T-helper 1 cell treated with Interleukin-12 subunit alpha and Interleukin-12 subunit beta and Interleukin-4 antibody, amounts not matched to agents 30 μg/mL and 1 μg/mL, for 36 hours (primary cell): Measurements from ENCODE around the gene CDK5RAP2.
"Not testable (repeated sequence)": the region's sequence is repeated elsewhere in the genome, so short reads cannot be mapped to it uniquely, and the experiment has no call there.

Experiments
- H3K27ac Mint-ChIP-seq: one replicate; pipeline ENCODE4 v1.8.0; 2021; ENCODE audit warnings: mild to moderate bottlenecking, mixed read lengths
- H3K27me3 Mint-ChIP-seq: one replicate; pipeline ENCODE4 v1.8.0; 2021; ENCODE audit warnings: low read depth, mixed read lengths
- H3K36me3 Mint-ChIP-seq: one replicate; pipeline ENCODE4 v1.8.0; 2021; ENCODE audit warnings: low read depth, mixed read lengths
- H3K4me1 Mint-ChIP-seq: one replicate; pipeline ENCODE4 v1.8.0; 2021; ENCODE audit warnings: low read depth, mixed read lengths
- H3K4me3 Mint-ChIP-seq: one replicate; pipeline ENCODE4 v1.8.0; 2021; ENCODE audit warnings: mild to moderate bottlenecking, moderate library complexity, mixed read lengths
- H3K9me3 Mint-ChIP-seq: one replicate; pipeline ENCODE4 v1.8.0; 2021; ENCODE audit warnings: mixed read lengths

The CDK5RAP2 gene

GRCh38 chr9:120524863-120525262, 55.1 kb downstream of the CDK5RAP2 start:
- Mint-ChIP-seq H3K36me3 (peaks cover 56% of the 10 kb centered on the region), H3K27me3 (no peaks in the 10 kb centered on the region), H3K4me1 (no peaks in the 10 kb centered on the region), H3K27ac (no peak overlapping the region), H3K9me3 (no peaks in the 10 kb centered on the region), H3K4me3 (no peak overlapping the region)

DNA sequence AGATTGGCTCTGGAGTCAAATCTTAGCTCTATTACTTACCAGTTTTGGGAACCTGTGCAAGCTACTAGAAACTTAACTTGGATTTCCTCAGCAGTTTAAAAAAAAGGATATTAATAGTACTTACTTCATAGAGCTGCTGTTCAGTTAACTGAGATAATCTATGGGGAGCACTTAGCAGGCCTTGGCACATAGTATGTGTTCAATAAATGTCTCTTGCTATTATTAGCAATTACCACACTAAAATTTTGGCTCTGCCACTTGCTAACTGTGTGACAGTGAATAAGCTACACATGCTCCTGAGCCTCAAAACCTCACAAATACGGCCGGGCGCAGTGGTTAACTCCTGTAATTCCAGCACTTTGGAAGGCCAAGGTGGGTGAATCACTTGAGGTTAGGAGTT, 55.9 kb downstream of the CDK5RAP2 start:
- H3K4me3 Mint-ChIP-seq = no peak overlapping the region
- no peaks in the 10 kb centered on the region for H3K9me3 Mint-ChIP-seq
- H3K4me1 Mint-ChIP-seq = no peaks in the 10 kb centered on the region
- no peak overlapping the region for H3K27ac Mint-ChIP-seq
- no peaks in the 10 kb centered on the region for H3K27me3 Mint-ChIP-seq
- peaks cover 52% of the 10 kb centered on the region for H3K36me3 Mint-ChIP-seq

- H3K4me3 Mint-ChIP-seq = no peak overlapping the region
- peaks cover 46% of the 10 kb centered on the region for H3K36me3 Mint-ChIP-seq
- no peaks in the 10 kb centered on the region for H3K9me3 Mint-ChIP-seq
- H3K27ac Mint-ChIP-seq = no peak overlapping the region
- H3K4me1 Mint-ChIP-seq = no peaks in the 10 kb centered on the region
- H3K27me3 Mint-ChIP-seq = no peaks in the 10 kb centered on the region
Measured at GRCh38 chr9:120522558-120522957, 57.4 kb downstream of the CDK5RAP2 start.

DNA sequence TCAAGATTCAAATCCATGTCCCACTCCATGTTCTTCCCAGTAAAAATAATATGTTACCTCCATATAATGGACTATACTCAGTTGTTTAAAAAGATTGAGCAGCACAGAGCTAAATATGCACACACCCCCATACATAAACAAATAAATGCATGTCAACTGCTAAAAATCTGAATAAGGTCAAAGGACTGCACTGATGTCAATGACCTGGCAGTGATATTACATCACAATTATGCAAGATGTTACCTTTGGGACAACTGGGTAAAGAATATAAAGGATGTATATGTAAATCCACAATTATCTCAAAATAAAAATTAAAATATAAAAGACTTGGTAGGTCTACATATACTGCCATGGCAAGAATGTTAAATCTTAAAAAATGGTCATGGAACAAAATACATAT, 57.9 kb downstream of the CDK5RAP2 start:
- Mint-ChIP-seq H3K4me3 (no peak overlapping the region), H3K27me3 (no peaks in the 10 kb centered on the region), H3K27ac (no peak overlapping the region), H3K4me1 (no peaks in the 10 kb centered on the region), H3K36me3 (peaks cover 42% of the 10 kb centered on the region), H3K9me3 (no peaks in the 10 kb centered on the region)

GRCh38 chr9:120521101-120521500, 58.9 kb downstream of the CDK5RAP2 start:
- no peak overlapping the region for H3K27ac Mint-ChIP-seq
- peaks cover 38% of the 10 kb centered on the region for H3K36me3 Mint-ChIP-seq
- H3K4me3 Mint-ChIP-seq = no peak overlapping the region
- no peaks in the 10 kb centered on the region for H3K4me1 Mint-ChIP-seq
- peaks cover under 1% of the 10 kb centered on the region for H3K9me3 Mint-ChIP-seq
- H3K27me3 Mint-ChIP-seq = no peaks in the 10 kb centered on the region

GRCh38 chr9:120515996-120516395, 64.0 kb downstream of the CDK5RAP2 start:
- peaks cover 54% of the 10 kb centered on the region for H3K36me3 Mint-ChIP-seq
- H3K4me3 Mint-ChIP-seq, H3K9me3 Mint-ChIP-seq, H3K4me1 Mint-ChIP-seq, H3K27me3 Mint-ChIP-seq, H3K27ac Mint-ChIP-seq: not testable (repeated sequence)

DNA sequence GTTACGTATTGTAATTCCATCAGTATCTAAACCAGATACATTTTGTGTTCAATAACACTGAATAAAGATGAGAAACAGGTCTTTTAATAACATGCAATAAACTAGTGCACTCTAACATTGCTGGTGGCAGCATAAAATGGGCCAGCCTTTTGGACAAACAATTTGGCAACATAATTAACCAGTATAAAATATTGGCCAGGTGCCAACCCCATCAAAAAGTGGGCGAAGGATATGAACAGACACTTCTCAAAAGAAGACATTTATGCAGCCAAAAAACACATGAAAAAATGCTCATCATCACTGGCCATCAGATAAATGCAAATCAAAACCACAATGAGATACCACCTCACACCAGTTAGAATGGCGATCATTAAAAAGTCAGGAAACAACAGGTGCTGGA, 64.5 kb downstream of the CDK5RAP2 start:
- H3K27ac Mint-ChIP-seq = not testable (repeated sequence)

GRCh38 chr9:120514405-120514804, 65.6 kb downstream of the CDK5RAP2 start:
- H3K4me3 Mint-ChIP-seq = no peak overlapping the region
- no peaks in the 10 kb centered on the region for H3K4me1 Mint-ChIP-seq
- peaks cover 3% of the 10 kb centered on the region for H3K9me3 Mint-ChIP-seq
- H3K27me3 Mint-ChIP-seq = no peaks in the 10 kb centered on the region
- no peak overlapping the region for H3K27ac Mint-ChIP-seq
- H3K36me3 Mint-ChIP-seq = peaks cover 60% of the 10 kb centered on the region

More for the DNA sequence above, 64.5 kb downstream of the CDK5RAP2 start:
- not testable (repeated sequence) for H3K27me3 Mint-ChIP-seq, H3K9me3 Mint-ChIP-seq, H3K4me3 Mint-ChIP-seq, H3K4me1 Mint-ChIP-seq
- H3K36me3 Mint-ChIP-seq = peaks cover 57% of the 10 kb centered on the region

DNA sequence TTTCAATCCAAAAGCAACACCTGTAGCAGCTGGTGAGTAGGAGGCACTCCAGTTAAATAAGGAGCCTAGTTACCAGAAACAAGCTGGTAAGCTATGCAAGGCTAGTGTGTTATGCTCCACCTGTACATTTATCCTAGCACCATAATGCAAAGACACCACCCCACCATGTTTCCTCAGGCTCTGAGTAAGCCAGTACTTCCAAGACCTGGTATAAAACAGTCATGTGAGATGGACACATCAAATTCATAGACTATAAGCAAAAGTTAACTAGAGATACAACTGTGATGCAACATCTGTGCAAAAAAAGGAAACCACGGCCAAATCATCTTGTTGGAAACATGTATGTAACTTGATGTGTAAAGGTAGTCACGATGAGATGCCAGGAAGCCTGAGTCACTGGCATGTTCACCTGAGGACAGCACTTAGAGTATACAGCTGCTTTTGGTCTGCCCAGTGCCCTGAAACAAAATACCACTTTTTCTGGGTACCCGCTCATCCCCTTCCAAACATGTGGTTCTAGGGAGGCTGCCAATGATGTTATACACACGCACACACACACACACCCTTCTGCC, 66.1 kb downstream of the CDK5RAP2 start:
- peaks cover 63% of the 10 kb centered on the region for H3K36me3 Mint-ChIP-seq
- no peaks in the 10 kb centered on the region for H3K27me3 Mint-ChIP-seq
- H3K27ac Mint-ChIP-seq = no peak overlapping the region
- no peaks in the 10 kb centered on the region for H3K4me1 Mint-ChIP-seq
- H3K4me3 Mint-ChIP-seq = no peak overlapping the region
- H3K9me3 Mint-ChIP-seq = peaks cover 3% of the 10 kb centered on the region

- peaks cover 13% of the 10 kb centered on the region for H3K9me3 Mint-ChIP-seq
- H3K27ac Mint-ChIP-seq = no peak overlapping the region
- no peaks in the 10 kb centered on the region for H3K27me3 Mint-ChIP-seq
- peaks cover 71% of the 10 kb centered on the region for H3K36me3 Mint-ChIP-seq
- H3K4me1 Mint-ChIP-seq = peaks cover under 1% of the 10 kb centered on the region
- H3K4me3 Mint-ChIP-seq = no peak overlapping the region
Measured at GRCh38 chr9:120510816-120511215, 69.2 kb downstream of the CDK5RAP2 start.

DNA sequence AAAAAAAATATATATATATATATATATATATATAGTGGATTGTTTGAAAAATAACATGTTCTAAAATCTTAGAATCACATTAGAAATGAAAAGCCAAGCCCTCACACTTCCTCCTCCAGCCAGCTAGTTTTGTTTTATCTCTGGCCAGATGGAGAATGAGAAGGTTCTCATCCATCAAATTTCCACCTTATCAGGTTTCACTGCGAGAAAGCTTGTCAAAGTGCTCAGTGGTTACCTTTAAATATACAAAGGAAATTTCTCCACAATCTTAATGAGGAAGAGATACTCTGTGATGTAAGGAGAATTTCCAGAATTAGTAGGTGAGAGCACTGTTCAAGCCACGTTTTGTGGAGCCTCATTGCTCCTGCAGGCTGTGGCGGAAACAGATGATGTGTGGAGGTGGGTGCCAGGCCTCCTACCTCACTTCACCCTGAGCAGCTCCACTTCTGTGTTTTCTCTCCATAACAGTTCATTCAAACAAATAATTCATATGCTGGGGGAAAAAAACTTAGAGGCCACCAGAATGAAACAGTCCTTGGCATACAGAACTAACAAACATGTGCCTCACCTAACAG, 71.9 kb downstream of the CDK5RAP2 start:
- Mint-ChIP-seq H3K27ac (no peak overlapping the region), H3K27me3 (no peaks in the 10 kb centered on the region), H3K4me3 (no peak overlapping the region), H3K36me3 (peaks cover 67% of the 10 kb centered on the region), H3K9me3 (peaks cover 13% of the 10 kb centered on the region), H3K4me1 (peaks cover 10% of the 10 kb centered on the region)

GRCh38 chr9:120505186-120505585, 74.8 kb downstream of the CDK5RAP2 start:
- peaks cover 56% of the 10 kb centered on the region for H3K36me3 Mint-ChIP-seq
- H3K27ac Mint-ChIP-seq = no peak overlapping the region

GRCh38 chr9:120500733-120501132, 79.2 kb downstream of the CDK5RAP2 start:
- no peak overlapping the region for H3K4me3 Mint-ChIP-seq
- H3K27ac Mint-ChIP-seq = no peak overlapping the region
- H3K36me3 Mint-ChIP-seq = peaks cover 35% of the 10 kb centered on the region
- H3K27me3 Mint-ChIP-seq = no peaks in the 10 kb centered on the region
- peaks cover 3% of the 10 kb centered on the region for H3K9me3 Mint-ChIP-seq
- peaks cover 8% of the 10 kb centered on the region for H3K4me1 Mint-ChIP-seq

More at GRCh38 chr9:120505186-120505585, 74.8 kb downstream of the CDK5RAP2 start:
- Mint-ChIP-seq H3K27me3 (no peaks in the 10 kb centered on the region), H3K9me3 (peaks cover 13% of the 10 kb centered on the region), H3K4me1 (peaks cover 10% of the 10 kb centered on the region), H3K4me3 (no peak overlapping the region)

DNA sequence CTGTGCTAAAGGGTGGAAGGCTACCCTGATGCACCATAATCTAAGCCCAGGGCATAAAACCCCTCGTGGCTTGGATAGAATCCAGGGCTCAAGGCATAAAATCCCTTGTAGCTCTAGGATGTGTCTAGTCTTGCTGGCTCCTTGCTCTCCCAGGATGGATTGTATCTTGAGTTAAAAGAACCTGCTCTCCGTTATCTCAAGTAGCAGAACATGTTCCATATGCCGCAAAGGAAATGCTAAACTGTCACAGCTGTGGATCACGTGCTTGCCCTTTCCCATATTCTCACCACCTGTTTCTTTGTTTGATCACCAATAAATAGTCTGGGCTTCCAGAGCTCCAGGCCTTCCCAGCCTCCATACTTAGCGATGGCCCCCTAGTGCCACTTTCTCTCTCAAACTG, 82.1 kb downstream of the CDK5RAP2 start:
- not testable (repeated sequence) for H3K4me1 Mint-ChIP-seq, H3K4me3 Mint-ChIP-seq, H3K27me3 Mint-ChIP-seq, H3K27ac Mint-ChIP-seq, H3K9me3 Mint-ChIP-seq
- H3K36me3 Mint-ChIP-seq = peaks cover 27% of the 10 kb centered on the region

DNA sequence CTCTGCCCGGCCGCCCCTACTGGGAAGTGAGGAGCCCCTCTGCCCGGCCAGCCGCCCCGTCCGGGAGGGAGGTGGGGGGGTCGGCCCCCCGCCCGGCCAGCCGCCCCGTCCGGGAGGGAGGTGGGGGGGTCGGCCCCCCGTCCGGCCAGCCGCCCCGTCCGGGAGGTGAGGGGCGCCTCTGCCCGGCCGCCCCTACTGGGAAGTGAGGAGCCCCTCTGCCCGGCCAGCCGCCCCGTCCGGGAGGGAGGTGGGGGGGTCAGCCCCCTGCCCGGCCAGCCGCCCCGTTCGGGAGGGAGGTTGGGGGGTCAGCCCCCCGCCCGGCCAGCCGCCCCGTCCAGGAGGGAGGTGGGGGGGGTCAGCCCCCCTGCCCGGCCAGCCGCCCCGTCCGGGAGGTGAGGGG, 83.5 kb downstream of the CDK5RAP2 start:
- H3K4me1 Mint-ChIP-seq, H3K9me3 Mint-ChIP-seq, H3K4me3 Mint-ChIP-seq, H3K27ac Mint-ChIP-seq, H3K27me3 Mint-ChIP-seq: not testable (repeated sequence)
- peaks cover 17% of the 10 kb centered on the region for H3K36me3 Mint-ChIP-seq
